ENCODE measurements around the gene ZNF792. TPM values are rescaled to one million over a fixed set of nuclear protein-coding genes. Genes with fewer than 3 reads are reported as not detected.

Gene ZNF792
- polyA plus RNA-seq, 1 of the 3 experiments (the other 2 are of a cell fraction) = 1.5 TPM

- Histone ChIP-seq H3K9me2 (no peaks in the 10 kb centered on the region), H3K4me3 (ENCODE audit: low read depth in 2 of 2, low read length in 1 of 2) (peak overlapping the region; percentile 95), H3K9me3 (peaks cover 9% of the 10 kb centered on the region; the same call in 1 of the 2 replicates), H3K27ac (ENCODE audit: low read depth in 2 of 2, low read length in 1 of 2) (peak overlapping the region in 1 of 2 experiments; percentile 94; a peak in 2 of 4 replicates), H3K79me2 (ENCODE audit: insufficient read depth) (peaks cover 23% of the 10 kb centered on the region; the same call in 1 of the 2 replicates), H3K27me3 (ENCODE audit: insufficient read depth) (no peaks in the 10 kb centered on the region), H3K4me1 (ENCODE audit: control insufficient read depth in 1 of 2, insufficient read depth in 2 of 2, low read depth in 1 of 2, low read length in 1 of 2) (peaks cover 0 to 21% of the 10 kb centered on the region in 2 experiments; a peak in 2 of 4 replicates), H3F3A (replicated peaks; ENCODE audit: insufficient read depth) (no peaks in the 10 kb centered on the region), H2AFZ (ENCODE audit: low read depth) (no peak overlapping the region), H4K20me1 (ENCODE audit: insufficient read depth) (no peaks in the 10 kb centered on the region), H3K9ac (no peak overlapping the region), H3K4me2 (peak overlapping the region; percentile 97), H3K36me3 (replicated peaks in 1 of 2; ENCODE audit: control insufficient read depth in 1 of 2, insufficient read depth in 2 of 2, low read length in 1 of 2) (peaks cover 29 to 36% of the 10 kb centered on the region in 2 experiments)
- ChIA-PET CTCF (interaction anchor here (0.9 to 4.0 kb wide), 4 partner anchors 10 to 124 kb away, joined by 3 to 32 read pairs (median 5); no protein-coding TSS in a partner anchor), POLR2A (interaction anchor here (1.1 kb wide), 1 partner anchor 38 kb away, joined by 3 read pairs; the partner anchor contains the start of gene GRAMD1A)
- peak; percentile 72 for DNase-seq
- 53% methylated on average over 5 of the region's 5 CpGs for WGBS (ENCODE audit: low lambda C conversion rate)
- TF ChIP-seq NFIC (IDR thresholded peaks at IDR 0.05; ENCODE audit: borderline replicate concordance) (no peak), MEF2A (IDR thresholded peaks at IDR 0.05; ENCODE audit: borderline replicate concordance, low read depth) (no peak), RFX5 (IDR thresholded peaks at IDR 0.05; ENCODE audit: low read length) (no peak), RXRA (IDR thresholded peaks at IDR 0.05; ENCODE audit: borderline replicate concordance, low read depth) (no peak), POLR2AphosphoS5 (IDR thresholded peaks at IDR 0.05; ENCODE audit: low read depth, low read length) (peak; percentile 30; the same call in 1 of the 2 replicates), USF1 (IDR thresholded peaks at IDR 0.05; ENCODE audit: borderline replicate concordance, low read depth) (no peak), CTCF (IDR thresholded peaks at IDR 0.05) (no peak), FOXJ3 (CRISPR knock-in tag; IDR thresholded peaks at IDR 0.05) (peak; percentile 88), RAD21 (IDR thresholded peaks at IDR 0.05; ENCODE audit: low read length) (no peak), PBX3 (IDR thresholded peaks at IDR 0.05) (peak; percentile 71), TEAD4 (IDR thresholded peaks at IDR 0.05; ENCODE audit: borderline replicate concordance, insufficient read depth) (no peak), GATA2 (CRISPR knock-in tag; IDR thresholded peaks at IDR 0.05) (peak; percentile 96), USF2 (IDR thresholded peaks at IDR 0.05; ENCODE audit: borderline replicate concordance, low read depth, low read length) (no peak), SMC3 (IDR thresholded peaks at IDR 0.05; ENCODE audit: low read depth, low read length) (no peak), YY1 (IDR thresholded peaks at IDR 0.05; ENCODE audit: low read depth) (no peak), ZBTB33 (IDR thresholded peaks at IDR 0.05; ENCODE audit: borderline replicate concordance, low read depth) (no peak), JUND (IDR thresholded peaks at IDR 0.05) (no peak), MXI1 (IDR thresholded peaks at IDR 0.05; ENCODE audit: low read depth, low read length) (peak; percentile 39; the same call in 1 of the 2 replicates), GABPA (IDR thresholded peaks at IDR 0.05; ENCODE audit: low read depth) (peak; percentile 47), SIN3A (IDR thresholded peaks at IDR 0.05; ENCODE audit: borderline replicate concordance, low read depth, low read length) (0 out of 2 replicates have a peak, but pooled peaks have one; percentile 43), MAX (IDR thresholded peaks at IDR 0.05; ENCODE audit: low read depth) (no peak), TCF12 (IDR thresholded peaks at IDR 0.05) (peak; percentile 82), ELF1 (IDR thresholded peaks at IDR 0.05) (peak; percentile 35; the same call in 1 of the 2 replicates), NRF1 (IDR thresholded peaks at IDR 0.05; ENCODE audit: low read depth, low read length) (no peak), EP300 (IDR thresholded peaks at IDR 0.05; ENCODE audit: borderline replicate concordance in 1 of 2, low read depth in 1 of 2, low read length in 1 of 2) (peak in 1 of 2 experiments; percentile 83; a peak in 2 of 4 replicates), RCOR1 (IDR thresholded peaks at IDR 0.05; ENCODE audit: low read length) (peak; percentile 60; the same call in 1 of the 2 replicates), CHD2 (IDR thresholded peaks at IDR 0.05; ENCODE audit: low read length, partially characterized antibody) (peak; percentile 72)
Observed at GRCh38 chr19:34961775-34962686, 2.0 kb downstream of the ZNF792 start.

Measured in SK-N-SH (cell line).